HepG2 (cell line): Measurements from ENCODE around the gene COL4A3. TPM values are rescaled to one million over a fixed set of nuclear protein-coding genes. Genes with fewer than 3 reads are reported as not detected.

Experiments
- HOXA9 ChIP-seq: sonication (generic); formaldehyde crosslinking; IDR thresholded peaks from 2 replicates; pipeline ENCODE4 v1.8.1; 2022; ENCODE audit warnings: missing genetic modification reagents, mild to moderate bottlenecking, moderate library complexity, borderline replicate concordance
- ZNF615 ChIP-seq: sonication (generic); formaldehyde crosslinking; IDR thresholded peaks from 2 replicates; pipeline ENCODE4 v1.5.0; 2020; ENCODE audit warnings: mild to moderate bottlenecking, missing genetic modification reagents, borderline replicate concordance
- polyA plus RNA-seq, 8 experiments: library from polyadenylated mRNA; depleted of rRNA in 3 of 8; stranded (reverse) in 7 of 8; unstranded in 1 of 8; fragments of >200 nt; fragmentation: Illumina TruSeq in 4 of 8; extraction: Trizol in 4 of 8; gene quantifications; 2 replicates each; pipeline versions ENCODE4 v1.2.1 to v1.2.3, GENCODE V29; 2011 to 2016; ENCODE audit warnings: low read depth in 4 of 8, missing spikeins in 1 of 8, mixed read lengths in 1 of 8; ENCODE audit not compliant: insufficient read depth in 1 of 8
- total RNA-seq, 5 experiments: library from RNA; depleted of rRNA; stranded (reverse); fragments of >200 nt; fragmentation: Illumina TruSeq; extraction: Trizol; gene quantifications; 2 replicates each; pipeline ENCODE4 v1.2.3, GENCODE V29; 2016; ENCODE audit warnings: low read depth in 1 of 5
- TF ChIP-seq, protein P1 (sequence below), 2 experiments: sonication (generic) in 1 of 2; formaldehyde crosslinking in 1 of 2; IDR thresholded peaks; 2 replicates each; pipeline versions ENCODE4 v1.6.1 to v1.9.0; 2014 to 2022; ENCODE audit warnings: antibody characterized with exemption in 1 of 2, borderline replicate concordance in 1 of 2, inconsistent platforms in 1 of 2, low read depth in 1 of 2, missing genetic modification reagents in 1 of 2
- TF ChIP-seq, protein P2 (sequence below): sonication (generic); formaldehyde crosslinking; conservative IDR thresholded peaks from 2 replicates; pipeline ENCODE4 v1.8.0; 2022; ENCODE audit warnings: mild to moderate bottlenecking, moderate library complexity, missing genetic modification reagents

COL4A3 gene
- total and polyA plus RNA-seq, 2 of the 13 experiments (the other 11 are each of a cell fraction or from before 2014, with no cell fraction given), result 0.02 TPM; not detected in 1

DNA sequence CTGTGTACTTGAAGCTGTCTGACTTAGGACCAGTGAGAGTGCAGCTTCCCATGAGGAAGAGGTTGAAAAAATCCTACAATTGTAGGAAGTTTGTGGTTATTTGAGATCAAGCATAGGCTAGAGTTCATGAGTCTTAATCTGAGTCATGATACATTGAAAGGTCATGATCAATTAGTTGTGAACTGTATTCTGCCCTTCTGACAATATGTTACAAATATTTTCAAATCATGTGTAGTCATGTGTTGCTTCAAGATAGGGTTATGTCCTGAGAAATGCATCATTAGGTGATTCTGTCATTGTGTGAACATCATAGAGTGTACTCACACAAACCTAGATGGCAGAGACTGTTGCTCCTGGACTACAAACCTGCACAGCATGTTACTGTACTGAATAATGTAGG, 92.2 kb downstream of the COL4A3 start (continued):
- TF ChIP-seq, protein P1, sequence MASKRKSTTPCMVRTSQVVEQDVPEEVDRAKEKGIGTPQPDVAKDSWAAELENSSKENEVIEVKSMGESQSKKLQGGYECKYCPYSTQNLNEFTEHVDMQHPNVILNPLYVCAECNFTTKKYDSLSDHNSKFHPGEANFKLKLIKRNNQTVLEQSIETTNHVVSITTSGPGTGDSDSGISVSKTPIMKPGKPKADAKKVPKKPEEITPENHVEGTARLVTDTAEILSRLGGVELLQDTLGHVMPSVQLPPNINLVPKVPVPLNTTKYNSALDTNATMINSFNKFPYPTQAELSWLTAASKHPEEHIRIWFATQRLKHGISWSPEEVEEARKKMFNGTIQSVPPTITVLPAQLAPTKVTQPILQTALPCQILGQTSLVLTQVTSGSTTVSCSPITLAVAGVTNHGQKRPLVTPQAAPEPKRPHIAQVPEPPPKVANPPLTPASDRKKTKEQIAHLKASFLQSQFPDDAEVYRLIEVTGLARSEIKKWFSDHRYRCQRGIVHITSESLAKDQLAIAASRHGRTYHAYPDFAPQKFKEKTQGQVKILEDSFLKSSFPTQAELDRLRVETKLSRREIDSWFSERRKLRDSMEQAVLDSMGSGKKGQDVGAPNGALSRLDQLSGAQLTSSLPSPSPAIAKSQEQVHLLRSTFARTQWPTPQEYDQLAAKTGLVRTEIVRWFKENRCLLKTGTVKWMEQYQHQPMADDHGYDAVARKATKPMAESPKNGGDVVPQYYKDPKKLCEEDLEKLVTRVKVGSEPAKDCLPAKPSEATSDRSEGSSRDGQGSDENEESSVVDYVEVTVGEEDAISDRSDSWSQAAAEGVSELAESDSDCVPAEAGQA (IDR thresholded peaks at IDR 0.05; ENCODE audit: low read depth), result no peak
- TF ChIP-seq, protein P1 (CRISPR knock-in tag; IDR thresholded peaks at IDR 0.05; ENCODE audit: borderline replicate concordance), result no peak
- no peak for TF ChIP-seq HOXA9 (CRISPR knock-in tag)
- TF ChIP-seq, protein P2, sequence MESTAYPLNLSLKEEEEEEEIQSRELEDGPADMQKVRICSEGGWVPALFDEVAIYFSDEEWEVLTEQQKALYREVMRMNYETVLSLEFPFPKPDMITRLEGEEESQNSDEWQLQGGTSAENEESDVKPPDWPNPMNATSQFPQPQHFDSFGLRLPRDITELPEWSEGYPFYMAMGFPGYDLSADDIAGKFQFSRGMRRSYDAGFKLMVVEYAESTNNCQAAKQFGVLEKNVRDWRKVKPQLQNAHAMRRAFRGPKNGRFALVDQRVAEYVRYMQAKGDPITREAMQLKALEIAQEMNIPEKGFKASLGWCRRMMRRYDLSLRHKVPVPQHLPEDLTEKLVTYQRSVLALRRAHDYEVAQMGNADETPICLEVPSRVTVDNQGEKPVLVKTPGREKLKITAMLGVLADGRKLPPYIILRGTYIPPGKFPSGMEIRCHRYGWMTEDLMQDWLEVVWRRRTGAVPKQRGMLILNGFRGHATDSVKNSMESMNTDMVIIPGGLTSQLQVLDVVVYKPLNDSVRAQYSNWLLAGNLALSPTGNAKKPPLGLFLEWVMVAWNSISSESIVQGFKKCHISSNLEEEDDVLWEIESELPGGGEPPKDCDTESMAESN (CRISPR knock-in tag), result no peak
- TF ChIP-seq ZNF615 (CRISPR knock-in tag), result no peak
